SK-MEL-5 (cell line): ENCODE data around the gene SOD1. TPM values are rescaled to one million over a fixed set of nuclear protein-coding genes. Genes with fewer than 3 reads are reported as not detected.

ENCODE experiments used
- DNase-seq: peaks from one replicate; pipeline ENCODE4 v3.0.0-alpha.2; 2016; ENCODE audit warnings: low read depth, low spot score
- in situ Hi-C: cut with HindIII; loops from 2 replicates; pipeline ENCODE4 v1.10.0; 2016; ENCODE audit warnings: low sequenced_read_pairs, high pct_unique_total_duplicates, low pct_unique_long_range_greater_than_20kb
- small RNA-seq, 2 experiments: library from RNA; depleted of rRNA; stranded (forward); fragments of <200 nt; gene quantifications; one replicate each; pipeline ENCODE3, GENCODE V24; 2014
- total RNA-seq: library from RNA; depleted of rRNA; stranded (reverse); fragments of >200 nt; shearing (Covaris generic); gene quantifications from 2 replicates; pipeline ENCODE4 v1.2.3, GENCODE V29; 2014; rRNA removed

Gene SOD1
- total RNA-seq, 1 experiment from 2014 or later: 263 TPM

- no peak for DNase-seq
- in situ Hi-C loops: no loop called here
These were observed 48.0 kb downstream of the SOD1 start for GRCh38 chr21:31707499-31707898.

GRCh38 chr21:31708541-31708940 is 49.0 kb downstream of the SOD1 start:
- in situ Hi-C loops: no loop called here
- DNase-seq: no peak

- DNase-seq: no peak
- in situ Hi-C loops: no loop called here
These were observed 51.1 kb downstream of the SOD1 start for GRCh38 chr21:31710586-31710985.

- no peak for DNase-seq
- in situ Hi-C loops: no loop called here
These were observed 51.8 kb downstream of the SOD1 start for GRCh38 chr21:31711326-31711725.

DNA sequence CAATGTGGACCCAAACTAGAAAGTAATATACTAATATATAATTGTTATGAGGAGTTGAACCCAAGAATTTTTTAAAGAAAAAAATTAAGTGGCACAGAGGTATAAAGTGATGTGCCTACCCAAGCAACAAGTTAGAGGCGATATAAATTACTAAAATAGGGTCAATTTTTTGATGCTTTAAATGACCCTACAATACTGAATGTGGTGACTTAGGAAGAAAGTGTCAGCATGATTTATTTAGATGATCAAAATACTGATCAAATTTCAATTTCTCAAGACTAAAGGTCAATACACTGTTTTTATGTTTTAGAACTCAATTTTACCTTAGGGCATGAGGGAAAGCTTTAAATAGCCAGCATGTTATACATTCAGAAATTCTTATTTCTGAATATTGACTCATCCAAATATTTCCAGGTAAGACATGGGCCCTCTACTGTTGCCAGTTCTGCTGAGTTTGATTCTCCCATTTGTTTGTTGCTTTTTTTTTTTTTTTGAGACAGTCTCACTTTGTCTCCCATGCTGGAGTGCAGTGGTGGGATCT is 52.3 kb downstream of the SOD1 start:
- no peak for DNase-seq
- in situ Hi-C loops: no loop called here

GRCh38 chr21:31713115-31713514 is 53.6 kb downstream of the SOD1 start:
- in situ Hi-C loops: no loop called here
- no peak for DNase-seq

GRCh38 chr21:31713973-31714740 is 54.7 kb downstream of the SOD1 start:
- in situ Hi-C loops: no loop called here
- no peak for DNase-seq

DNA sequence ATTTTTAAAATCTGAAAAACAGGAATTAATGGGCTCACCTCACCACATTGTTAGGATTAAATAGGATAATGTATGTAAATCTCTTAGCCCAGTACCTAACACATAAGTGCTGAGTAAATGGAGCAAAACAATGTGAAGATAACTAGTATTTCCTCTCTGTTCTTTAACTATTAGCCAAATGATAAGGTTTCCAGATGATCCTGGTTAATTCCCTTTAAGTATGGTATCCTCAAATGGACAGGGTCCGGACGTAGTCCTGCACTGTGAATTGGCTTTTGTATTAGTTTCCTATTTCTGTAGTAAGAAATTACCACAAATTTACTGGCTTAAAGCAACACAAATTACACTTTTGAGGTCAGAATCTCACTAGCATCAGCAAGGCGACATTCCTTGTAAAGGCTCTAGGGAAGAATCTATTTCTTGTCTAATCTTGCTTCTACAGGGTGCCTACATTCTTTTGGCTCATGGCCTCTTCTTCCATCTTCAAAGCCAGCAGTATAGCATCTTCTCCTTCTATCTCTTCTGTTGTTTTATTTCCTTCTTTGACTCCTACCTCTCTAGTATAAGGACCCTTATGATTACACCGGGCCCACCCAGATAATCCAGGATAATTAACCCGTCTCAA is 55.4 kb downstream of the SOD1 start:
- no peak for DNase-seq
- in situ Hi-C loops: no loop called here

- in situ Hi-C loops: no loop called here
These were observed 56.6 kb downstream of the SOD1 start for GRCh38 chr21:31716106-31716505.

More at GRCh38 chr21:31716106-31716505, 56.6 kb downstream of the SOD1 start:
- DNase-seq: no peak

Small RNA genes within 50 kb of the gene (small RNA-seq; reads per million reads assigned to genes)
- 0 reads per million in 2 experiments for gene RF01241

Other genes with a start within 250 kb of the SOD1 start
- gene SCAF4, start 72.4 kb downstream of the SOD1 start, total RNA-seq: 3.5 TPM in 2 replicates
- 0.05 and 0.08 TPM in 2 replicates for gene HUNK, start 213.3 kb downstream of the SOD1 start, total RNA-seq